Activated CD8-positive, alpha-beta memory T cell treated with anti-CD3 and anti-CD28 coated beads, Interleukin-2, amount 10 ng/mL, durations not matched to agents 7 days and 5 days (primary cell): ENCODE data around the gene C19orf85. TPM values are rescaled to one million over a fixed set of nuclear protein-coding genes. Genes with fewer than 3 reads are reported as not detected.

Experiments used
- ATAC-seq: fragments of 150-1000 bp; cut with Tn5 transposase; one replicate; pipeline ENCODE4 v1.10.0; 2021; ENCODE audit warnings: moderate library complexity
- CTCF ChIA-PET: fragments of 350-600 bp; sonication (Branson Sonifier 250); formaldehyde crosslinking; loops from one replicate; lab custom pipeline; 2021; ENCODE audit warnings: antibody characterized with exemption; lab: Charles Lee
- DNase-seq: peaks from one replicate; pipeline ENCODE4 v3.0.0-alpha.2; 2020
- H3K27ac Mint-ChIP-seq: one replicate; pipeline ENCODE4 v1.8.0; 2021; ENCODE audit warnings: mild to moderate bottlenecking, mixed read lengths
- H3K27me3 Mint-ChIP-seq: one replicate; pipeline ENCODE4 v1.8.0; 2021; ENCODE audit warnings: mixed read lengths
- H3K36me3 Mint-ChIP-seq: one replicate; pipeline ENCODE4 v1.8.0; 2021; ENCODE audit warnings: mild to moderate bottlenecking, mixed read lengths
- H3K4me1 Mint-ChIP-seq: one replicate; pipeline ENCODE4 v1.8.0; 2021; ENCODE audit warnings: mixed read lengths
- H3K4me3 Mint-ChIP-seq: one replicate; pipeline ENCODE4 v1.8.0; 2021; ENCODE audit warnings: mild to moderate bottlenecking, moderate library complexity, mixed read lengths
- H3K9me3 Mint-ChIP-seq: one replicate; pipeline ENCODE4 v1.8.0; 2022; ENCODE audit warnings: low read depth, mixed read lengths
- total RNA-seq, 2 experiments: library from RNA; stranded (reverse); gene quantifications; one replicate each; pipeline ENCODE4 v1.2.3, GENCODE V29; 2021

C19orf85 gene
- total RNA-seq, 2 experiments from 2014 or later, result not detected

- no peak overlapping the region for H3K4me3 Mint-ChIP-seq
- H3K36me3 Mint-ChIP-seq, result no peaks in the 10 kb centered on the region
- peaks cover 2% of the 10 kb centered on the region for H3K27me3 Mint-ChIP-seq
- DNase-seq (no peak), ATAC-seq (no peak)
- H3K4me1 Mint-ChIP-seq, result peaks cover 12% of the 10 kb centered on the region
- no peak overlapping the region for H3K27ac Mint-ChIP-seq
- CTCF ChIA-PET, result interaction anchor here (1.0 to 4.9 kb wide), 11 partner anchors 8 to 325 kb away, joined by 3 to 76 read pairs (median 6); partner anchors contain the start of genes NAT14, ZNF628 and ZNF865
- H3K9me3 Mint-ChIP-seq, result no peaks in the 10 kb centered on the region
Measured at GRCh38 chr19:55466241-55466614, 1.7 kb upstream of the C19orf85 start.

- Mint-ChIP-seq H3K36me3 (no peaks in the 10 kb centered on the region), H3K27me3 (peaks cover 2% of the 10 kb centered on the region), H3K9me3 (no peaks in the 10 kb centered on the region), H3K4me1 (peaks cover 15% of the 10 kb centered on the region), H3K4me3 (no peak overlapping the region), H3K27ac (no peak overlapping the region)
- DNase-seq, result no peak
- CTCF ChIA-PET, result interaction anchor here (1.0 to 4.9 kb wide), 7 partner anchors 9 to 173 kb away, joined by 3 to 76 read pairs (median 15); partner anchors contain the start of genes NAT14, ZNF628 and ZNF865
- ATAC-seq, result no peak
Measured at GRCh38 chr19:55465460-55466240, 1.1 kb upstream of the C19orf85 start.

GRCh38 chr19:55464039-55464661 is 401 bp downstream of the C19orf85 start:
- no peak for DNase-seq
- peaks cover 2% of the 10 kb centered on the region for H3K27me3 Mint-ChIP-seq
- CTCF ChIA-PET, result interaction anchor here (6.3 kb wide), 1 partner anchor 40 kb away, joined by 41 read pairs; no protein-coding TSS in a partner anchor

GRCh38 chr19:55463583-55464031 is 944 bp downstream of the C19orf85 start:
- Mint-ChIP-seq H3K27me3 (peaks cover 2% of the 10 kb centered on the region), H3K4me1 (peaks cover 22% of the 10 kb centered on the region), H3K27ac (no peak overlapping the region), H3K36me3 (no peaks in the 10 kb centered on the region), H3K9me3 (no peaks in the 10 kb centered on the region), H3K4me3 (no peak overlapping the region)
- ATAC-seq (no peak), DNase-seq (no peak)
- CTCF ChIA-PET, result interaction anchor here (6.3 kb wide), 1 partner anchor 41 kb away, joined by 41 read pairs; no protein-coding TSS in a partner anchor

More at GRCh38 chr19:55464039-55464661, 401 bp downstream of the C19orf85 start:
- no peaks in the 10 kb centered on the region for H3K9me3 Mint-ChIP-seq
- H3K4me3 Mint-ChIP-seq, result no peak overlapping the region
- no peak for ATAC-seq
- H3K4me1 Mint-ChIP-seq, result peaks cover 22% of the 10 kb centered on the region
- H3K36me3 Mint-ChIP-seq, result no peaks in the 10 kb centered on the region
- H3K27ac Mint-ChIP-seq, result no peak overlapping the region

- Mint-ChIP-seq H3K9me3 (no peaks in the 10 kb centered on the region), H3K27me3 (peaks cover 2% of the 10 kb centered on the region), H3K4me3 (no peak overlapping the region), H3K27ac (no peak overlapping the region), H3K36me3 (no peaks in the 10 kb centered on the region), H3K4me1 (peaks cover 19% of the 10 kb centered on the region)
- CTCF ChIA-PET, result interaction anchor here (6.3 kb wide), 1 partner anchor 42 kb away, joined by 41 read pairs; no protein-coding TSS in a partner anchor
- ATAC-seq (no peak), DNase-seq (no peak)
Measured at GRCh38 chr19:55462722-55463121, 1.8 kb downstream of the C19orf85 start.

- H3K27ac Mint-ChIP-seq, result peak overlapping the region; percentile 85
- H3K27me3 Mint-ChIP-seq, result peaks cover 2% of the 10 kb centered on the region
- H3K9me3 Mint-ChIP-seq, result no peaks in the 10 kb centered on the region
- CTCF ChIA-PET, result interaction anchor here (0.6 to 6.3 kb wide), 13 partner anchors 15 to 321 kb away, joined by 3 to 41 read pairs (median 4); partner anchors contain the start of genes ZNF628 and ZNF865
- H3K36me3 Mint-ChIP-seq, result no peaks in the 10 kb centered on the region
- ATAC-seq, result no peak
- no peak for DNase-seq
- H3K4me1 Mint-ChIP-seq, result peaks cover 19% of the 10 kb centered on the region
- H3K4me3 Mint-ChIP-seq, result peak overlapping the region; percentile 81
Measured at GRCh38 chr19:55461974-55462626, 2.5 kb downstream of the C19orf85 start.

GRCh38 chr19:55461259-55461973 is 3.1 kb downstream of the C19orf85 start, which contains the start of gene ISOC2:
TSS of gene ISOC2 (minus strand) at chr19:55461642. CDS start at chr19:55456486, 5,156 bp downstream.
- peak; percentile 100 for DNase-seq
- peaks cover 19% of the 10 kb centered on the region for H3K4me1 Mint-ChIP-seq
- ATAC-seq, result peak; percentile 96
- no peaks in the 10 kb centered on the region for H3K36me3 Mint-ChIP-seq
- peaks cover 2% of the 10 kb centered on the region for H3K27me3 Mint-ChIP-seq
- CTCF ChIA-PET, result interaction anchor here (0.6 to 6.3 kb wide), 13 partner anchors 15 to 320 kb away, joined by 3 to 41 read pairs (median 4); partner anchors contain the start of genes ZNF628 and ZNF865
- peak within 1 kb of the TSS; percentile 81 for H3K4me3 Mint-ChIP-seq
- no peaks in the 10 kb centered on the region for H3K9me3 Mint-ChIP-seq
- H3K27ac Mint-ChIP-seq, result peak within 1 kb of the TSS; percentile 85

GRCh38 chr19:55460670-55461258 is 3.8 kb downstream of the C19orf85 start:
- H3K36me3 Mint-ChIP-seq, result no peaks in the 10 kb centered on the region
- peak; percentile 67 for DNase-seq

GRCh38 chr19:55459950-55460657 is 4.4 kb downstream of the C19orf85 start:
- H3K4me1 Mint-ChIP-seq, result peaks cover 19% of the 10 kb centered on the region
- ATAC-seq (no peak), DNase-seq (no peak)
- no peaks in the 10 kb centered on the region for H3K36me3 Mint-ChIP-seq
- no peaks in the 10 kb centered on the region for H3K9me3 Mint-ChIP-seq
- H3K27me3 Mint-ChIP-seq, result no peaks in the 10 kb centered on the region
- H3K27ac Mint-ChIP-seq, result peak overlapping the region; percentile 8
- H3K4me3 Mint-ChIP-seq, result peak overlapping the region; percentile 81
- CTCF ChIA-PET, result interaction anchor here (0.6 to 6.3 kb wide), 5 partner anchors 8 to 319 kb away, joined by 3 to 41 read pairs (median 4); no protein-coding TSS in a partner anchor

More at GRCh38 chr19:55460670-55461258, 3.8 kb downstream of the C19orf85 start:
- Mint-ChIP-seq H3K27ac (peak overlapping the region; percentile 85), H3K27me3 (peaks cover under 1% of the 10 kb centered on the region), H3K9me3 (no peaks in the 10 kb centered on the region), H3K4me1 (peaks cover 19% of the 10 kb centered on the region), H3K4me3 (peak overlapping the region; percentile 81)
- no peak for ATAC-seq
- CTCF ChIA-PET, result interaction anchor here (0.6 to 6.3 kb wide), 3 partner anchors 8 to 172 kb away, joined by 3 to 41 read pairs (median 4); no protein-coding TSS in a partner anchor

- no peaks in the 10 kb centered on the region for H3K27me3 Mint-ChIP-seq
Measured at GRCh38 chr19:55459551-55459949, 5.0 kb downstream of the C19orf85 start.

GRCh38 chr19:55457683-55458457 is 6.7 kb downstream of the C19orf85 start:
- Mint-ChIP-seq H3K9me3 (no peaks in the 10 kb centered on the region), H3K27me3 (peaks cover 5% of the 10 kb centered on the region), H3K36me3 (peaks cover 4% of the 10 kb centered on the region), H3K27ac (no peak overlapping the region), H3K4me3 (no peak overlapping the region), H3K4me1 (peaks cover 23% of the 10 kb centered on the region)
- ATAC-seq (no peak), DNase-seq (no peak)
- CTCF ChIA-PET, result interaction anchor here (2.0 to 6.3 kb wide), 2 partner anchors 10 to 47 kb away, joined by 12 to 41 read pairs; no protein-coding TSS in a partner anchor

More at GRCh38 chr19:55459551-55459949, 5.0 kb downstream of the C19orf85 start:
- H3K27ac Mint-ChIP-seq, result no peak overlapping the region
- no peak for ATAC-seq
- no peak for DNase-seq
- no peaks in the 10 kb centered on the region for H3K36me3 Mint-ChIP-seq
- peaks cover 19% of the 10 kb centered on the region for H3K4me1 Mint-ChIP-seq
- H3K9me3 Mint-ChIP-seq, result no peaks in the 10 kb centered on the region
- H3K4me3 Mint-ChIP-seq, result no peak overlapping the region
- CTCF ChIA-PET, result interaction anchor here (0.8 to 6.3 kb wide), 5 partner anchors 8 to 318 kb away, joined by 3 to 41 read pairs (median 4); no protein-coding TSS in a partner anchor
